Astrocyte (in vitro differentiated cells and primary cell): ENCODE data around the gene GALNT6. TPM values are rescaled to one million over a fixed set of nuclear protein-coding genes. Genes with fewer than 3 reads are reported as not detected.

Experiments used
- DNase-seq: peaks from one replicate; pipeline ENCODE4 v3.0.0-alpha.2; 2010; ENCODE audit warnings: low read depth
- FAIRE-seq: peaks from 2 replicates; lab custom pipeline; 2011; peaks lifted over from hg19 to GRCh38; lab: Jason Lieb, UNC
- H2AFZ ChIP-seq: 2 replicates; pipeline ENCODE4 v1.6.0; 2012; ENCODE audit warnings: low read depth, low read length, inconsistent platforms
- H3K27ac ChIP-seq: 2 replicates; pipeline ENCODE4 v1.5.1; 2011; ENCODE audit warnings: low read depth, low read length, inconsistent platforms
- H3K27me3 ChIP-seq: 2 replicates; pipeline ENCODE4 v1.6.0; 2011; ENCODE audit warnings: low read length, inconsistent platforms; ENCODE audit not compliant: insufficient read depth
- H3K36me3 ChIP-seq: 2 replicates; pipeline ENCODE4 v1.5.1; 2011; ENCODE audit warnings: low read length, inconsistent platforms; ENCODE audit not compliant: insufficient read depth
- H3K4me1 ChIP-seq: 2 replicates; pipeline ENCODE4 v1.5.1; 2011; ENCODE audit warnings: low read length, inconsistent platforms; ENCODE audit not compliant: insufficient read depth
- H3K4me2 ChIP-seq: 2 replicates; pipeline ENCODE4 v1.6.0; 2012; ENCODE audit warnings: low read length, inconsistent platforms
- H3K4me3 ChIP-seq: 2 replicates; pipeline ENCODE4 v1.5.1; 2011; ENCODE audit warnings: low read depth, mild to moderate bottlenecking, low read length, inconsistent platforms; ENCODE audit not compliant: insufficient read depth
- H3K79me2 ChIP-seq: 2 replicates; pipeline ENCODE4 v1.6.0; 2012; ENCODE audit warnings: mild to moderate bottlenecking, low read length, inconsistent platforms; ENCODE audit not compliant: insufficient read depth
- H3K9ac ChIP-seq: 2 replicates; pipeline ENCODE4 v1.6.0; 2012; ENCODE audit warnings: mild to moderate bottlenecking, low read length, inconsistent platforms
- H3K9me3 ChIP-seq: 2 replicates; pipeline ENCODE4 v1.5.1; 2012; ENCODE audit warnings: low read depth, mild to moderate bottlenecking, low read length, inconsistent platforms; ENCODE audit not compliant: insufficient read depth
- H4K20me1 ChIP-seq: 2 replicates; pipeline ENCODE4 v1.6.0; 2012; ENCODE audit warnings: low read length, inconsistent platforms; ENCODE audit not compliant: insufficient read depth
- H3K27ac Mint-ChIP-seq: one replicate; pipeline ENCODE4 v1.8.0; 2021; ENCODE audit warnings: mild to moderate bottlenecking, mixed read lengths; ENCODE audit not compliant: unreplicated experiment
- H3K27me3 Mint-ChIP-seq: one replicate; pipeline ENCODE4 v1.8.0; 2021; ENCODE audit warnings: low read depth, mixed read lengths; ENCODE audit not compliant: unreplicated experiment
- H3K36me3 Mint-ChIP-seq: one replicate; pipeline ENCODE4 v1.8.0; 2021; ENCODE audit warnings: low read depth, mixed read lengths; ENCODE audit not compliant: unreplicated experiment
- H3K4me1 Mint-ChIP-seq: one replicate; pipeline ENCODE4 v1.8.0; 2021; ENCODE audit warnings: low read depth, mixed read lengths; ENCODE audit not compliant: unreplicated experiment
- H3K4me3 Mint-ChIP-seq: one replicate; pipeline ENCODE4 v1.8.0; 2021; ENCODE audit warnings: mild to moderate bottlenecking, moderate library complexity, mixed read lengths; ENCODE audit not compliant: unreplicated experiment
- H3K9me3 Mint-ChIP-seq: one replicate; pipeline ENCODE4 v1.8.0; 2021; ENCODE audit warnings: mild to moderate bottlenecking, mixed read lengths; ENCODE audit not compliant: unreplicated experiment
- EZH2 ChIP-seq: IDR thresholded peaks from 2 replicates; pipeline ENCODE4 v1.6.1; 2012; ENCODE audit warnings: mild to moderate bottlenecking, low read length, inconsistent platforms; ENCODE audit not compliant: insufficient read depth
- total RNA-seq: library from RNA; stranded (reverse); gene quantifications from 2 replicates; pipeline ENCODE4 v1.2.1, GENCODE V29; 2021
- TF ChIP-seq, protein P1 (sequence below): IDR thresholded peaks from 2 replicates; pipeline ENCODE4 v1.5.1; 2011; ENCODE audit warnings: low read depth, mild to moderate bottlenecking, inconsistent platforms, low read length, moderate library complexity; ENCODE audit not compliant: insufficient read depth

GALNT6 gene
- total RNA-seq, 1 donor from 2014 or later = 13.8 TPM

GRCh38 chr12:51330186-51330585 lies 61.0 kb downstream of the GALNT6 start:
- Mint-ChIP-seq H3K27ac (no peak overlapping the region), H3K9me3 (no peaks in the 10 kb centered on the region), H3K4me3 (no peak overlapping the region), H3K36me3 (no peaks in the 10 kb centered on the region), H3K4me1 (peaks cover 5% of the 10 kb centered on the region), H3K27me3 (no peaks in the 10 kb centered on the region)
- no peak for DNase-seq
- H3K27me3 ChIP-seq = no peaks in the 10 kb centered on the region
- H3K9me3 ChIP-seq = no peaks in the 10 kb centered on the region
- no peak for TF ChIP-seq EZH2
- TF ChIP-seq, protein P1, sequence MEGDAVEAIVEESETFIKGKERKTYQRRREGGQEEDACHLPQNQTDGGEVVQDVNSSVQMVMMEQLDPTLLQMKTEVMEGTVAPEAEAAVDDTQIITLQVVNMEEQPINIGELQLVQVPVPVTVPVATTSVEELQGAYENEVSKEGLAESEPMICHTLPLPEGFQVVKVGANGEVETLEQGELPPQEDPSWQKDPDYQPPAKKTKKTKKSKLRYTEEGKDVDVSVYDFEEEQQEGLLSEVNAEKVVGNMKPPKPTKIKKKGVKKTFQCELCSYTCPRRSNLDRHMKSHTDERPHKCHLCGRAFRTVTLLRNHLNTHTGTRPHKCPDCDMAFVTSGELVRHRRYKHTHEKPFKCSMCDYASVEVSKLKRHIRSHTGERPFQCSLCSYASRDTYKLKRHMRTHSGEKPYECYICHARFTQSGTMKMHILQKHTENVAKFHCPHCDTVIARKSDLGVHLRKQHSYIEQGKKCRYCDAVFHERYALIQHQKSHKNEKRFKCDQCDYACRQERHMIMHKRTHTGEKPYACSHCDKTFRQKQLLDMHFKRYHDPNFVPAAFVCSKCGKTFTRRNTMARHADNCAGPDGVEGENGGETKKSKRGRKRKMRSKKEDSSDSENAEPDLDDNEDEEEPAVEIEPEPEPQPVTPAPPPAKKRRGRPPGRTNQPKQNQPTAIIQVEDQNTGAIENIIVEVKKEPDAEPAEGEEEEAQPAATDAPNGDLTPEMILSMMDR = no peak
- no peak for FAIRE-seq
- no peaks in the 10 kb centered on the region for H4K20me1 ChIP-seq
- no peak overlapping the region for H3K4me2 ChIP-seq
- no peak overlapping the region for H3K27ac ChIP-seq
- no peak overlapping the region for H3K9ac ChIP-seq
- H3K79me2 ChIP-seq = no peaks in the 10 kb centered on the region
- no peaks in the 10 kb centered on the region for H3K36me3 ChIP-seq
- H3K4me1 ChIP-seq = peaks cover 6% of the 10 kb centered on the region
- H2AFZ ChIP-seq = no peak overlapping the region
- no peak overlapping the region for H3K4me3 ChIP-seq

DNA sequence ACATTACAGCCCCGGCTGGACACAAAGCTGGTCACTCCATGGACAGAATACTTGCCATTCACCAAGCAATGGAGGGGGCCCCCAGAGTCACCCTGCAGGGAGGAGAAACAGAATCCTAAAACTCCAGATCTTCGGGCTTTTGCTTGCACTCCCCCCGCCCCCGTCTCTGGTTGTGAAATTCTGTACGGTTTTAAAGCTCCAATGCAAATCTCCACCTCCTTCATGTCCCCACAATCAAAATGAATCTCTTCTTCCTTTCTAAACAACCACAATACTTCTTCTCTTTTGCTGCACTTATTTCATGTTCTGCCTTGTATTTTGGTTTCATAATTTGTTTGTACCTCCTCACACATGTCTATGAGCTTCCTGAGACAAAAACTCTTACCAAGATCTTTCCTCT lies 61.5 kb downstream of the GALNT6 start:
- Histone ChIP-seq H3K27ac (no peak overlapping the region), H3K9me3 (no peaks in the 10 kb centered on the region), H4K20me1 (no peaks in the 10 kb centered on the region), H3K36me3 (no peaks in the 10 kb centered on the region), H3K79me2 (no peaks in the 10 kb centered on the region), H2AFZ (no peak overlapping the region), H3K27me3 (no peaks in the 10 kb centered on the region), H3K9ac (no peak overlapping the region), H3K4me2 (no peak overlapping the region), H3K4me1 (peaks cover 6% of the 10 kb centered on the region), H3K4me3 (no peak overlapping the region)
- H3K27me3 Mint-ChIP-seq = no peaks in the 10 kb centered on the region
- peaks cover 5% of the 10 kb centered on the region for H3K4me1 Mint-ChIP-seq
- no peak overlapping the region for H3K27ac Mint-ChIP-seq
- FAIRE-seq (no peak), DNase-seq (no peak)
- no peak overlapping the region for H3K4me3 Mint-ChIP-seq
- TF ChIP-seq, protein P1 = no peak
- no peak for TF ChIP-seq EZH2
- no peaks in the 10 kb centered on the region for H3K9me3 Mint-ChIP-seq
- H3K36me3 Mint-ChIP-seq = no peaks in the 10 kb centered on the region

GRCh38 chr12:51328587-51328986 lies 62.6 kb downstream of the GALNT6 start:
- TF ChIP-seq, protein P1 = no peak
- no peak for TF ChIP-seq EZH2
- Mint-ChIP-seq H3K27ac (no peak overlapping the region), H3K9me3 (no peaks in the 10 kb centered on the region), H3K4me3 (no peak overlapping the region), H3K4me1 (peaks cover 5% of the 10 kb centered on the region), H3K36me3 (no peaks in the 10 kb centered on the region), H3K27me3 (no peaks in the 10 kb centered on the region)
- H3K79me2 ChIP-seq = no peaks in the 10 kb centered on the region
- no peaks in the 10 kb centered on the region for H3K27me3 ChIP-seq
- no peak overlapping the region for H2AFZ ChIP-seq
- H3K9ac ChIP-seq = no peak overlapping the region
- H3K4me3 ChIP-seq = no peak overlapping the region
- H3K36me3 ChIP-seq = no peaks in the 10 kb centered on the region
- no peak overlapping the region for H3K4me2 ChIP-seq
- peaks cover 6% of the 10 kb centered on the region for H3K4me1 ChIP-seq
- no peaks in the 10 kb centered on the region for H3K9me3 ChIP-seq
- no peak overlapping the region for H3K27ac ChIP-seq
- no peaks in the 10 kb centered on the region for H4K20me1 ChIP-seq
- no peak for FAIRE-seq
- no peak for DNase-seq
